K562 (cell line): Measurements from ENCODE around the gene WDR49. TPM values are rescaled to one million over a fixed set of nuclear protein-coding genes. Genes with fewer than 3 reads are reported as not detected.

ENCODE experiments used
- ATAC-seq: fragments of 200-7000 bp; cut with Tn5 transposase; 3 replicates; pipeline ENCODE4 v1.9.1; 2020; ENCODE audit warnings: moderate library complexity
- BruUV-seq: library from RNA; stranded (reverse); fragments of 400-500 nt; replicated peaks from 2 replicates; lab custom pipeline; 2021; lab: Mats Ljungman, UMichigan
- CTCF ChIA-PET: fragments of 300-600 bp; formaldehyde crosslinking; extraction: SDS; loops from one replicate; lab custom pipeline; 2021; ENCODE audit warnings: low intra/inter-chr PET ratio; lab: Yijun Ruan, JAX
- POLR2A ChIA-PET: fragments of 300-600, 350-650 bp; sonication (Branson Sonifier 250); formaldehyde crosslinking; extraction: SDS; loops from one replicate; lab custom pipeline; 2021; ENCODE audit warnings: antibody characterized with exemption, inconsistent platforms; lab: Yijun Ruan, JAX
- DNase-seq, 4 experiments: peaks; one replicate each; pipeline versions ENCODE4 v3.0.0 to v3.0.0-alpha.2; 2011 to 2018; ENCODE audit warnings: low spot score in 3 of 4, mixed read lengths in 3 of 4; ENCODE audit errors: extremely low read depth in 1 of 4
- FAIRE-seq: peaks from 2 replicates; lab custom pipeline; 2011; peaks lifted over from hg19 to GRCh38; lab: Jason Lieb, UNC
- H2AFZ ChIP-seq: 2 replicates; pipeline ENCODE4 v1.6.0; 2011; ENCODE audit warnings: low read depth, low read length, control low read depth, inconsistent platforms
- H3K27ac ChIP-seq: fragments of 200-600 bp; 3 replicates; pipeline ENCODE4 v1.8.0; 2011; ENCODE audit warnings: low read depth, mild to moderate bottlenecking, control low read depth, inconsistent platforms, low read length, moderate library complexity, mixed read lengths; ENCODE audit errors: extremely low read depth
- H3K27me3 ChIP-seq, 2 experiments: fragments of 300-600 bp in 1 of 2; 2 replicates in 1 of 2; 3 replicates in 1 of 2; pipeline versions ENCODE4 v1.6.0 to v1.8.0; 2011; ENCODE audit warnings: inconsistent platforms in 2 of 2, low read length in 2 of 2, mild to moderate bottlenecking in 1 of 2, mixed read lengths in 1 of 2, moderate library complexity in 1 of 2; ENCODE audit not compliant: control insufficient read depth in 2 of 2, insufficient read depth in 2 of 2
- H3K36me3 ChIP-seq: fragments of 300-600 bp; 3 replicates; pipeline ENCODE4 v1.8.0; 2011; ENCODE audit warnings: mild to moderate bottlenecking, low read length, inconsistent platforms; ENCODE audit not compliant: control insufficient read depth, insufficient read depth
- H3K4me1 ChIP-seq, 2 experiments: fragments of 200-600 bp in 1 of 2; replicated peaks in 1 of 2; 2 replicates in 1 of 2; 3 replicates in 1 of 2; pipeline versions ENCODE4 v1.5.1 to v1.8.0; 2011; ENCODE audit warnings: inconsistent platforms in 2 of 2, low read length in 2 of 2, mild to moderate bottlenecking in 1 of 2, mixed read lengths in 1 of 2, moderate library complexity in 1 of 2; ENCODE audit not compliant: control insufficient read depth in 2 of 2, insufficient read depth in 2 of 2
- H3K4me2 ChIP-seq: 2 replicates; pipeline ENCODE4 v1.6.1; 2011; ENCODE audit warnings: low read length, control low read depth, inconsistent platforms, mixed read lengths; ENCODE audit not compliant: insufficient read depth
- H3K4me3 ChIP-seq: fragments of 200-600 bp; sonication (generic), shearing (Covaris generic); 2 replicates; pipeline ENCODE4 v1.5.1; 2016; ENCODE audit warnings: control low read depth, inconsistent platforms
- H3K79me2 ChIP-seq: fragments of 200-600 bp; 3 replicates; pipeline ENCODE4 v1.8.0; 2011; ENCODE audit warnings: low read length, inconsistent platforms; ENCODE audit not compliant: control insufficient read depth, insufficient read depth
- H3K9ac ChIP-seq, 2 experiments: 2 replicates each; pipeline versions ENCODE4 v1.6.0 to v1.6.1; 2011; ENCODE audit warnings: low read depth in 2 of 2, low read length in 2 of 2, control low read depth in 1 of 2, inconsistent platforms in 1 of 2, mild to moderate bottlenecking in 1 of 2, mixed read lengths in 1 of 2; ENCODE audit not compliant: insufficient read depth in 1 of 2
- H3K9me1 ChIP-seq: one replicate; pipeline ENCODE4 v1.6.0; 2011; ENCODE audit warnings: inconsistent platforms, mild to moderate bottlenecking, low read length, moderate library complexity; ENCODE audit not compliant: control insufficient read depth, insufficient read depth
- H3K9me3 ChIP-seq: replicated peaks from 2 replicates; pipeline ENCODE4 v1.5.1; 2011; ENCODE audit warnings: low read depth, low read length, inconsistent platforms; ENCODE audit not compliant: control insufficient read depth, insufficient read depth
- H4K20me1 ChIP-seq: replicated peaks from 2 replicates; pipeline ENCODE4 v1.6.1; 2011; ENCODE audit warnings: low read length, inconsistent platforms, mixed read lengths; ENCODE audit not compliant: control insufficient read depth, insufficient read depth
- E2F5 ChIP-seq: sonication (generic); formaldehyde crosslinking; IDR thresholded peaks from 2 replicates; pipeline ENCODE4 v1.8.0; 2022; ENCODE audit warnings: mild to moderate bottlenecking, missing genetic modification reagents
- FOS ChIP-seq: IDR thresholded peaks from 3 replicates; pipeline ENCODE4 v1.6.1; 2011; ENCODE audit not compliant: insufficient read length; ENCODE audit errors: extremely low read depth
- MGA ChIP-seq: fragments of 450-650 bp; IDR thresholded peaks from 2 replicates; pipeline ENCODE4 v1.6.1; 2016; ENCODE audit warnings: mild to moderate bottlenecking, moderate library complexity
- MIER1 ChIP-seq: fragments of 450-650 bp; IDR thresholded peaks from 2 replicates; pipeline ENCODE4 v1.6.1; 2016; ENCODE audit warnings: antibody characterized with exemption, mild to moderate bottlenecking, low read depth
- MYBL2 ChIP-seq, 2 experiments: fragments of 450-650 bp in 1 of 2; sonication (generic) in 1 of 2; formaldehyde crosslinking in 1 of 2; IDR thresholded peaks; 2 replicates each; pipeline versions ENCODE4 v1.6.1 to v1.8.1; 2017 to 2022; ENCODE audit warnings: borderline replicate concordance in 1 of 2, inconsistent platforms in 1 of 2, low read depth in 1 of 2, mild to moderate bottlenecking in 1 of 2, missing genetic modification reagents in 1 of 2, moderate library complexity in 1 of 2
- SPI1 ChIP-seq: IDR thresholded peaks from 2 replicates; pipeline ENCODE4 v1.6.1; 2011; ENCODE audit warnings: low read depth, low read length, control low read depth, borderline replicate concordance
- TBL1XR1 ChIP-seq, 2 experiments: IDR thresholded peaks; 2 replicates each; pipeline ENCODE4 v1.6.1; 2012; ENCODE audit warnings: improper control_type of control experiment in 2 of 2, low read length in 2 of 2, mild to moderate bottlenecking in 1 of 2
- ZNF77 ChIP-seq: fragments of 250-450 bp; sonication (Bioruptor Pico); IDR thresholded peaks from 2 replicates; pipeline ENCODE4 v1.5.0; 2020
- ZNF780A ChIP-seq: fragments of 250-450 bp; sonication (Bioruptor Pico); IDR thresholded peaks from 2 replicates; pipeline ENCODE4 v1.5.0; 2021; ENCODE audit warnings: mild to moderate bottlenecking
- ZNF830 ChIP-seq: fragments of 250-450 bp; sonication (Bioruptor Pico); IDR thresholded peaks from 2 replicates; pipeline ENCODE4 v1.5.0; 2021; ENCODE audit warnings: mild to moderate bottlenecking
- WGBS: fragments of 100-300 bp; shearing (Covaris generic); methylation state at CpG from one replicate; pipeline ENCODE4 v1.1.6; 2016; ENCODE audit warnings: low coverage, mixed read lengths; ENCODE audit not compliant: insufficient coverage; ENCODE audit errors: missing lambda C conversion rate; 5-methylcytosine and 5-hydroxymethylcytosine counted together
- in situ Hi-C: fragments of 300-500 bp; cut with MboI; formaldehyde crosslinking; loops from 4 replicates; pipeline ENCODE4 v1.15.0; 2018; ENCODE audit warnings: inconsistent platforms, mixed read lengths
- intact Hi-C: fragments of 100-400 bp; cut with micrococcal nuclease; formaldehyde crosslinking; loops from 2 replicates; pipeline ENCODE4 v1.14.2; 2022
- polyA plus RNA-seq, 8 experiments: library from polyadenylated mRNA; depleted of rRNA in 4 of 8; stranded (reverse) in 5 of 8; unstranded in 3 of 8; fragments of >200 nt; fragmentation: Nextera tagmentation in 2 of 8; fragmentation: Illumina TruSeq in 1 of 8; extraction: Ambion mirVana in 2 of 8; extraction: Trizol in 1 of 8; gene quantifications; 2 replicates each; pipeline versions ENCODE4 v1.2.1 to v1.2.3, GENCODE V29; 2011 to 2014; ENCODE audit warnings: inconsistent platforms in 1 of 8, missing spikeins in 1 of 8
- total RNA-seq, 7 experiments: library from RNA; depleted of rRNA in 6 of 7; stranded (reverse); fragments of >200 nt in 6 of 7; fragmentation: Illumina TruSeq in 2 of 7; extraction: Trizol in 2 of 7; gene quantifications; 2 replicates each; pipeline versions ENCODE4 v1.2.1 to v1.2.3, GENCODE V29; 2011 to 2021; ENCODE audit warnings: low replicate concordance in 1 of 7

WDR49 gene
- total and polyA plus RNA-seq, 9 of the 15 experiments (the other 6 are each of a cell fraction or from before 2014, with no cell fraction given), result not detected

- no TSS peak for BruUV-seq
- Histone ChIP-seq H3K36me3 (peaks cover 91% of the 10 kb centered on the region), H3K4me3 (no peak overlapping the region), H4K20me1 (no peaks in the 10 kb centered on the region), H3K79me2 (peaks cover 75% of the 10 kb centered on the region), H3K9me1 (no peaks in the 10 kb centered on the region), H3K4me1 (no peaks in the 10 kb centered on the region), H2AFZ (no peak overlapping the region), H3K27ac (no peak overlapping the region), H3K27me3 (no peaks in the 10 kb centered on the region), H3K9me3 (no peaks in the 10 kb centered on the region), H3K9ac (no peak overlapping the region), H3K4me2 (no peak overlapping the region)
- CTCF ChIA-PET, result no interaction called here
- intact Hi-C loops, result no loop called here
- 88% methylated on average over 4 of the region's 4 CpGs for WGBS
- POLR2A ChIA-PET, result interaction anchor here (0.6 to 1.4 kb wide), 2 partner anchors 10 to 12 kb away, joined by 3 to 4 read pairs; no protein-coding TSS in a partner anchor
- in situ Hi-C loops, result no loop called here
- DNase-seq, result no peak
- no peak for FAIRE-seq
- no peak for ATAC-seq
- TF ChIP-seq MIER1 (no peak), MGA (no peak), SPI1 (no peak), TBL1XR1 (IDR thresholded peaks at IDR 0.05; ENCODE audit: low read length in 2 of 2) (no peak), E2F5 (CRISPR knock-in tag) (no peak), ZNF780A (CRISPR knock-in tag) (no peak), MYBL2 (IDR thresholded peaks at IDR 0.05; ENCODE audit: low read depth) (no peak), MYBL2 (CRISPR knock-in tag; IDR thresholded peaks at IDR 0.05; ENCODE audit: borderline replicate concordance) (no peak), FOS (no peak), ZNF77 (CRISPR knock-in tag) (no peak), ZNF830 (CRISPR knock-in tag) (no peak)
Observed at GRCh38 chr3:167700046-167700445, 46.3 kb upstream of the WDR49 start.
